ENCODE results near the gene CLTCL1.
"Not testable (repeated sequence)": the region's sequence is repeated elsewhere in the genome, so short reads cannot be mapped to it uniquely, and the experiment has no call there.

The CLTCL1 gene

DNA sequence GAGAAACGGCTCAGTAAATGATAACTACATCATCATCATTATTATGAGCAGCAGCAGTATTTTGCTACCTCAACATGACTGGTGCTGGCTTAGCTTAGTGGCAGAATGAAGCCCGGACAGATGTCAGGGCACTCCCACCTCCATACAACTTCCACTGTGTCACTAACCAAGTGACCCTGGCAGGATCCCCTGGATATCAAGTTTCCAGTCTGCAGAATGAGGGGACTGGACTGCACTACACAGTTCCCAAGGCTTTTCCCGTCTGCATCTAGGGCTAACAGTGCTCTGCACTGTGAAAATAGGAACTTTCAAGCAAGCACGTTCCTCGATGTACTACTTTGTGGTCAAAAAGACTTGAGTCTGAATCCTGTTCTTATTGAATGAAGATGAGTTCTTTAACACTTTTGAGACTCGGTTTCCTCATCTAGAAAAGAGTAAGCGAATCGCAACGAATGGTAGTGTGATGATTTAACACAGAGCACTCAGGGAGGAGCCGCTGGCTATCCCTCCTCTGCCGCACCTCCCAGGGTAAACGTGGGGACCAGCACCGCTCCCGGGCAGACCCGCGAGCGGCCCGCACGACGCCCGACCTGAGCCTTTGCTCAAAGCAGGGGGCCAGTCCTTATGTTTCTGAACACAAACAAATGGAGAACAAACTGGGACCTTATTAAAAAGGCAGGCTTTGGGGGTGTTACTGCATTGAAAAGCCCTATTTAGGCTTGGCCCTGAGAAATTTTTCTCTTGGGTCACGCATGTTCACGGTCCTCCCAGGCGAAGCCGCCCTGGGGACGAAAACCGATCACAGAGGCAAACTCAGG lies 910 bp downstream of the CLTCL1 start:
- peak in 1 of 3 experiments; percentile 3 for DNase-seq (ENCODE audit: low read depth in 3 of 3)

DNA sequence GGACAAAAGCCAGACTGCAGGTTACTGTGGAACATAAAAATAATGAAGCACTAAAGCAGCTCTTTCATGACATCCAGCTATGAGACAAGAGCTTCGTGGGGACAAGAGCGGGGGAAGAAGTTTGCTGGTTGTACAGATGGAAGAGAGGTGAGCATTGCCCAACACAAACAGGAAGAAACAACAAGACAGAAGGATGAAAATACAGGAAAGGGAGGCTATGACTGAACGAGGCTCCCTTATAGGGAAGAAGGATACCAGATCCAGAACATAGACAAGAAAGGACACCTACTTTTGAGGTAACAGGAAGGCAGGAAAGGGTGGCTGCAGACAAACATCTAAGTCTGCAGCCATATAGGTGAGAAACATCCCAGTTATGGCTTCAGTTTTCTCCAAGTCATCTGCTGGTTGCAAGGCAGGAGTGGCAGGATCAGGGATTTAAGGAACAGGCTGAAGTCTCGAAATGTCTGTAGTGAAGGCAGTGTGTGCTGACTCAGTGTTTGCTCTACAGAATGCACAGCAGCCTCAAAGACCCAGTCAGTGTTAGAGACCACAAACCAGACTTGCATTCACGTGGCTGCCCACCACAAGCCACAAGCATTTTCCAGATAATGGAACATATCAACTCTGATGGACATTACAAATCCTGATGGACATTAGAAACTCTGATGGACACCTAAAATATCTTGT lies 1.9 kb downstream of the CLTCL1 start:
- no peak for DNase-seq (ENCODE audit: low read depth in 3 of 3)

DNA sequence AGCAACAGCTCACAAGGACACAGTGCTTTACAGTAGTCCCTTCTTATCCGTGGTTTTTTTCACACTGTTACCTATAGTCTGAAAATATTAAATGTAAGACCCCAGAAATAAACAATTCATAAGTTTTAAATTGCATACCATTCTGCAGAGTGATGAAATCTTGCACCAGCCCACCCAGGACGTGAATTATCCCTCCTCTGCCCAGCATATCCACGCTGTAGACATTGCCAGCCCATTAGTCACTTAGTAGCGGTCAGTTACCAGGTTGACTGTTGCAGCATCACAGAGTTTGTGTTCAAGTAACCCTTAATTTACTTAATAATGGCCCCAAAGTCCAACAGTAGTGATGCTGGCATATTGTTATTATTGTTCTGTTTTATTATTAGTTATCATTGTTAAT lies 3.6 kb downstream of the CLTCL1 start:
- no peak for DNase-seq (ENCODE audit: low read depth in 3 of 3)

DNA sequence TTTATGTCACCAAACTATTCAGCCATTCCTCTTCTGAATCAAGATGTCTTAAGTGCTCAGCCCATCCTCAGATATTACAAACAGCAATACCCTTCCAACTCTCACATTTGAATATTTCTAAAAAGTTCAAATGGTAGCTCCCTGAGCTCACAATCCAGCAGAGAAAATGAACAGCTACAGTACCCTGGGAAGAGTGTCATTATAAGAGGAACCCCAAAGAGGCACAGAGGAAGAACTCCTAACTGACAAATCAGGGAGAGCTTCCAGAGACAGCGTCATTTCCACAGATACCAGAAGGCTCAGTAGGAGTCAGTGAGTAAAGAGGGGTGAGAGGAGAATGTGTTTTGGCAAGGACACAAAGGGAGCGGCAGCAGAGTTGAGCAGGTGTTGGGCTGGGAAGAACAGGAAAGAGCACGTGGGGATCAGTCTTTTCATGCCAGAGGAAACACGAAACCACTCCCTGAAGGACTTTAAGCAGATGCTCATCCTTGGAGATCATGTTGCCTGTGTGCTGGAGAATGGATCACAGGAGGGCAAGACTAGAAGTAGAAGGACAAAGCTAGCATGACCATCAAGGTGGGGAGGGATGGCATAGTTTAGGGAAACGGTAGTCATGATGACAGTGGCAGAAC lies 4.3 kb downstream of the CLTCL1 start:
- no peak for DNase-seq (ENCODE audit: low read depth in 3 of 3)

DNA sequence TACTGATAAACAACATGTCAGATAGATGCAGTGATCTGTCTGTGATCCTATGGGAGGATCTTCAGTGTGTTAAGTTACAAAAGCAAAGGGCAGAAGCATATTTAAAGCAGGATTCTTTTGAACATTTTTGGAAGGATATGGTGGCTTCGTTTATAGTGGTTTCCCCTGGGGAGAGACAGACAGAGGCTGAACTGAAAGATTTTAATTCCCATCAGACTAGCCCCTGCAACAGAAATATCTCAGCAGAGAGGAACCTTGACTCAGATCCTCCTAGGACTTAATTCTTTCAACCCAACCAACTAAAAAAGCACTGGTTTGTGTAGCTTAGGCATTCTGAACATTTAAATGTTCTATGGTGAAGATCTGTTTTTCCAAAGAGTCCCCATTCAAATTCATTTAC lies 5.7 kb downstream of the CLTCL1 start:
- DNase-seq (ENCODE audit: low read depth in 3 of 3), result no peak

DNA sequence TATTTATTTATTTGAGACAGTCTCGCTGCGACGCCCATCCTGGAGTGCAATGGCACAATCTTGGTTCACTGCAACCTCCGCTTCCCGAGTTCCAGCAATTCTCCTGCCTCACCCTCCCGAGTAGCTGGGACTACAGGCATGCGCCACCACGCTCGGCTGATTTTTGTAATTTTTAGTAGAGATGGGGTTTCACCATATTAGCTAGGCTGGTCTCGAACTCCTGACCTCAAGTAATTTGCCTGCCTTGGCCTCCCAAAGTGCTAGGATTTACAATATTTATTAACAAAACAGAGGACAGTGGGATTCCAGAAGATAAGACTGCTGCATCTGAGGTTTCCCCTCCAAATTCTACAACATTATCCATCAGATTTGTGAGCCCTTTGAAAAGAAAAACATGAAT lies 12.4 kb downstream of the CLTCL1 start:
- not testable (repeated sequence) for DNase-seq (ENCODE audit: low read depth in 3 of 3)

DNA sequence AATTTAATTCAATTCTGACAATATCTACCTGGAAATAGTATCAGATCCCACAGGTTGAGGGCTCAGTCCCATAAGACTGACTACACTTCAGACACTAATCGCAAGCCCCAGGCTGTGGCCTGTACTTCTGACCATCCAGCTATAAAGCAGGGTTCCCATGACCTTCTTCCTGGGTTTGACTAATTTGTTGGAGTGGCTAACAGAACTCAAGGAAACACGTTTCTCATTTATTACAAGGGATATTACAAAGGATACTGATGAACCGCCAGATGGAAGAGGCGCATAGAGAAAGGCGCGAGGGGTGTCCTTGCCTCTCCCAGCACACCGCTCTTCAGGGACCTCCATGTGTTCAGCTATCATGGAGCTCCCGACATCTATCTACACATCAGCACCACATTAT lies 13.7 kb downstream of the CLTCL1 start:
- DNase-seq (ENCODE audit: low read depth in 3 of 3), result no peak

DNA sequence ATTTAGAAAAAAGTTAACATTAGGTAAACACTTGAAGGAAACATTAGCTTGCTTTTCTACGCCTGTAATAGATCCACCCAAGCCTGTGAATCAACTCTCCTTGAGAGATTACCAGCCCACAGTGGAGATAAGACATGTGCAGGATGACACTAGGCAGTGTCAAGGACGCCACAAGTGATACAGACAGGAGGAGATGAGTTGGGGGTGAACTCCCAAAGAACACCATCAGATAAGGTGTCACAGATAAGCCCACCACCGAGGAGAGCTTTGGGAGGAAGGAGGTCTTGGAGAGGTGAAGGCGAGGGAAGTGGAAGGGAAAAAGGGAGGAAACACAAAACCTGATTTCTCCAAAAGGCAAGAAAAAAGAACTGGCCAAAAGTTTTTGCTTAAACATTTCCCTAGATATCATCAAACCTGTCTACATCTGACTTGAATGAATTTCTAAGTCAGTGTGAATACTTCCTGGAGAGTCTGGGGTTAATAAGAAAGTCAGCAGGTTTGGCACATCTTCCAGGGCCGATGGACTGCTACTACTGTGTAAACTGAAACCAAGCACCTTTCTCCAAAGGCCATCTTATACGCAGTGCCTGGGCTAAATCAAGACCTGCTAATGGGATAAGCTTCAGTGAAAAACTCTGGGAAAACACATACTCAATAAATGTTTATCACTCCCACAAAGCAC lies 15.5 kb downstream of the CLTCL1 start:
- DNase-seq (ENCODE audit: low read depth in 3 of 3), result no peak

DNA sequence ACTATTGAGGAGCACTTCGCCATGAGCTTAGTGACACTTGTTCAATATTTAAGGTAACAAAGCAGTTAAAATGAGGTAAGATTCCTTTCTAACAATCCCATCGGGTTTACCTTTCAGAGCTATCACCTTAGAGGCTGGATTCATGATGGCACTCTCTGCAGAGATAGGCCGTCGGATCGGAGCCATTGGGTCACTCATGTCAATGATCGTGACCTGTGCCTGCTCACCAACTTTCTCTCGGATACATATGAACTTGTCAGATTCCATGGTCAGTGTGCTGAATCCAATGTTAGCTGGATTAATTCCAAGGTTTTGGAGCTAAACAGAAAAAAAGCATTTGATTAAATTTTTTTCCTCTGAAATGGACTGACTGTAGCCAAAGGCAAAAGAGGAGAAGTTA lies 16.0 kb downstream of the CLTCL1 start:
- no peak for DNase-seq (ENCODE audit: low read depth in 3 of 3)

DNA sequence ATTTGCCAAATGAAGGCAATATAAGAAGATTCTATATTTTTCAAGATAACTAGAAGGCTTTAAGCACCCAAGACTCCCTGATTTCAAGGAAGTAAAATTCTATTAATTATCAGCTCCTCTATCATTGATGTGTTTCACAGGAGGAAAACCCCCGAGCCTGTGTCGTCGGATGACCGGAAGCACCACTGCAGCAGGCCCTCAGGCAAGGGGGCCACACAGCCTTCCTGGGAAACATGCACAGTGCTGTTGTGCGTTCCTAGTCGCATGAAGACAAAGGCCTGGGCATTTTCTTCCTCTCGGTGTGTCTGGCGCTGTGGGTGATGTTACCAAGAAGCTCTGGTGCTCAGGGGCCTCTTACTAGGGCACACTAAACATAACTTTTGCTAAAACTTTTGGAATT lies 16.4 kb downstream of the CLTCL1 start:
- DNase-seq (ENCODE audit: low read depth in 3 of 3), result no peak

DNA sequence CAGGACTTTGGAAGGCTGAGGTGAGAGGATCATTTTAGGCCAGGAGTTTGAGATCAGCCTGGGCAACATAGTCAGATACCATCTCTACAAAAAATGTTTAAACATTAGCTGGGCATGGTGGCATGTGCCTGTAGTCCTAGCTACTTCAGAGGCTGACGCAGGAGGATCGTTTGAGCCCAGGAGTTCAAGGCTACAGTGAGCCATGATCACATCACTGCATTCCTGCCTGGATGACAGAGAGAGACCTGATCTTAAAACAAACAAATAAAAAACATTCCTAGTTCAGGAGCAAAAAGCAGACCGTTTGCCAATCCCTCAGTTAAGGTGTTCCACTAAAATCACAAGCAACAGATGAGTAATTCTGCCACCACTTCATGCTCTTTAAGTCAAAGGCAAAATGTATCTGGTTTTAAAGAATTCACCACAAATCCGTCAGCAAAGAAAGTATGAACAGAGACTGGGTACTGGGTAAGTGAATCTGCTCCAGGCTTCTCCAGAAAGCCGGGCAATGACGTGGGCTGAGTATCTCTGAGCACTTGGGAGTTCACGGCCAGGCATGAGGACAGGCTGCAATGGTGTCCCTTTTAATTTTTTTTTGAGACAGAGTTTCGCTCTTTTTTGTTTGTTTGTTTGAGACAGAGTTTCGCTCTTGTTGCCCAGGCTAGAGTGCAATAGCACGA lies 19.5 kb downstream of the CLTCL1 start:
- DNase-seq (ENCODE audit: low read depth in 3 of 3), result no peak

DNA sequence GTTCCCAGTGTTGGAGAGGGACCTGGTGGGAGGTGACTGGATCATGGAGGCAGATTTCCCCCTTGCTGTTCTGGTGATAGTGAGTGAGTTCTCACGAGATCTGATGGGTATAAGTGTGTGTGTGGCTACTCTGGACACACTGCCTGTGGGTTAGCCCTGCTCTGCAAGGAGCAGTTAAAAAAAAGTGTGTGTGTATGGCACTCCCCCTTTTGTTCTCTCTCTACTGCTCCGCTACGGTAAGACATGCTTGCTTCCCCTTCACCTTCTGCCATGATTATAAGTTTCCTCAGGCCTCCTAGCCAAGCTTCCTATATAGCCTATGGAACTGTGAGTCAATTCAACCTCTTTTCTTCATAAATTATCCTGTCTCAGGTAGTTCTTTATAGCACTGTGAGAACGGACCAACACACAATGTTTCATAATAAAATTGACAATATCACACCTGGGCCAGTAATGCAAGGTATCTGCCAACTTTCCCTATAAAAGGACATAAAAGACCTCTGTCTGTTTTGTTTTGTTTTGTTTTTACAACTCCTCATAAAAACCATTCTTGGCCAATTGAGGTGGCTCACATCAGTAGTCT lies 20.2 kb downstream of the CLTCL1 start:
- DNase-seq (ENCODE audit: low read depth in 3 of 3), result no peak

DNA sequence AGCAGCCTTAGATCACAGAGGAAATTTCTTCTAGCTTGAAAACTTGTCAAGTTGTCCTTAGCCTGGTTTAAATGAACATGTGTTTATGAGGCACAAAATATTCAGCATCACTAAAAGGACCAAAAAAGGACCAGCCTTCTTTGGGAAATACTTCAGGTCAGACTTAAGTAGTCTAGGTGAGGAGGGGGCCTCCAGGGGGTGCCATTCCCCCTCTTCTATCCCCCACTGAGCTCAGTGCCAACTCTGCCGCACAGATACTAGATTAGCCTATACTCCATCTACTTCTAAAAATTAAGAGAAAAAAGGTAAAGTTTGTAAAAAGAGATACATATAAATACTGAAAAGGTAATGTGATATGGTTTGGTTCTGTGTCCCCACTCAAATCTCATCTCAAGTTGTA lies 20.6 kb downstream of the CLTCL1 start:
- no peak for DNase-seq (ENCODE audit: low read depth in 3 of 3)

DNA sequence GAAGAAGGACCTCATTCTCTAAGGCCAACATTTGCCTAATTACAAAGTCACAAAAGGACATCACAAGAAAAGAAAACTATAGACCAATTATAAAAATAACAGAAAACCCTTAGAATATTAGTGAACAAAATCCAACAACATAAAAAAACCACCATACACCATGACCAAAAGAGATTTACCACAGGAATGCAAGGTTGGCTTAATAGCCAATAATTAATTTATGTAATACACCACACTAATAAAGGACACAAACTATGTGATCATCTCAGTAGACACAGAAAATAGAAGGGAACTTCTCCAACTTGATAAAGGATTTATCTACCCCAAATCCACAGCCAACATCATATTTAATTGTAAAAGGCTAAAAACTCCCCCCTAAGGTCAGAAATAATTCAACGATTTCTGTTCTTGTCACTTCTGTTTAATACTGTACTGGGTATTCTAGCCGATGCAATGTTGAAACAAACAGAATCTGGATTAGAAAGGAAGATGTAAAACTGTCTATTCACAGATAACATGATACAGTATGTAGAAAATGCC lies 24.9 kb downstream of the CLTCL1 start:
- no peak for DNase-seq (ENCODE audit: low read depth in 3 of 3)

DNA sequence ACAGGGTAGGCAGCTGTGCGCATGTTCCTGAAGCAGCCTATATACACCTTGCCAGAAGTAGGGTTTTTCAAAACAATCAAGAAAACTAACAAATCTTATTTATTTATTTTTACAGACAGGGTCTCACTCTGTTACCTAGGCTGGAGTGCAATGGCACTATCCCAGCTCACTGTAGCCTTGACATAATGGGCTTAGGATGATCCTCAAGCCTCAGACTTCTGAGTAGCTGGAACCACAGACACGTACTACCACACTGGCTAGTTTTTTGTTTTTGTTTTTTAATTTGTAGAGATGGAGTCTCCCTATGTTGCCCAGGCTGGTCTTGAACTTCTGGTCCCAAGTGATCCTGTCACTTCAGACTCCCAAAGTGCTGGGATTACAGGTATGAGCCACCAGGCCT lies 25.7 kb downstream of the CLTCL1 start:
- no peak for DNase-seq (ENCODE audit: low read depth in 3 of 3)

DNA sequence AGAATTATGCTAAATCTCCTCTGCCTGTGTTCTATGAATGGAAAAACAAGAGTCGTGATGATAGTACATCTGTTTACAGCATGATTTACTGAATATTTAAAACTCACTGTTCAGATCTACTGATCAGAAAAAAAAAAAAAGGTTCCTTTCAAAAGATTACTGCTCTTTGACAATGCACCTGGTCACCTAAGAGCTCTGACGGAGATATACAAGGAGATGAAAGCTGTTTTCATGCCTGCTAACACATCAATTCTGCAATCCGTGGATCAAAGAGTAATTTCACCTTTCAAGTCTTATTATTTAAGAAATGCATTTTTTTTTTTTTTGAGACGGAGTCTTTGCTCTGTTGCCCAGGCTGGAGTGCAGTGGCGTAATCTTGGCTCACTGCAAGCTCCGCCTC lies 30.7 kb downstream of the CLTCL1 start:
- no peak for DNase-seq (ENCODE audit: low read depth in 3 of 3)

DNA sequence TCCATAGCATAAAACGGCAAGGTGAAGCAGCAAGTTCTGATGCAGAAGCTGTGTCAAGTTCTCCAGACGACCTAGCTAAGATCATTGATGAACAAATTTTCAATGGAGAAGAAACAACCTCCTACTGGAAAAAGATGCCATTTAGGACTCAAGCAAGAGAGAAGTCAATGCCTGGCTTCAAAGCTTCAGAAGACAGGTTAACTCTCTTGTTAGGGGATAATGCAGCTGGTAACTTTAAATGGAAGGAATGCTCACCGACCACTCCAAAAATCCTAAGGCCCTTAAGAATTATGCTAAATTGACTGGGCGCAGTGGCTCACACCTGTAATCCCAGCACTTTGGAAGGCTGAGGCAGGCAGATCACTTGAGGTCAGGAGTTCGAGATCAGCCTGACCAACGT lies 31.3 kb downstream of the CLTCL1 start:
- DNase-seq (ENCODE audit: low read depth in 3 of 3), result no peak

DNA sequence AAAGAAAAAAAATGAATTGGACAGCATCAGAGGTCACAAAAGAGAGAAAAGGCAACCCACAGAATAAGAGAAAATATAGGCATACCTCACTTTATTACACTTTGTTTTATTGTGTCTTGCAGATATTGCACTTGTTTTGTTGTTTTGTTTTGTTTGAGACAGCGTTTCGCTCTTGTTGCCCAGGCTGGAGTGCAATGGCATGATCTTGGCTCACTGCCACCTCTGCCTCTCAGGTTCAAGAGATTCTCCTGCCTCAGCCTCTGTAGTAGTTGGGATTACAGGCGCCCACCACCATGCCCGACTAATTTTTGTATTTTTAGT lies 32.6 kb downstream of the CLTCL1 start:
- DNase-seq (ENCODE audit: low read depth in 3 of 3), result not testable (repeated sequence)

DNA sequence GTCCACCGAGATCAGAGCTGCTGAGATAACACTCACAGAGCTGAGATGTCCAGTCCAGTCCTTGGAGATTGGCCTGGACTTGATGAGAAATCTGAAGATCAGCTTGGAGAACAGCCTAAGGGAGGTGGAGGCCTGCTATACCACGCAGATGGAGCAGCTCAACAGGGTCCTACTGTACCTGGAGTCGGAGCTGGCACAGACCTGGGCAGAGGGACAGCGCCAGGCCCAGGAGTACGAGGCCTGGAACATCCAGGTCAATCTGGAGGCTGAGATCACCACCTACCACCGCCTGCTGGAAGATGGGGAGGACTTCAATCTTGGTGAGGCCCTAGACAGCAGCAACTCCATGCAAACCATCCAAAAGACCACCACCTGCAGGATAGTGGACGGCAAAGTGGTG lies 33.1 kb downstream of the CLTCL1 start:
- no peak for DNase-seq (ENCODE audit: low read depth in 3 of 3)

DNA sequence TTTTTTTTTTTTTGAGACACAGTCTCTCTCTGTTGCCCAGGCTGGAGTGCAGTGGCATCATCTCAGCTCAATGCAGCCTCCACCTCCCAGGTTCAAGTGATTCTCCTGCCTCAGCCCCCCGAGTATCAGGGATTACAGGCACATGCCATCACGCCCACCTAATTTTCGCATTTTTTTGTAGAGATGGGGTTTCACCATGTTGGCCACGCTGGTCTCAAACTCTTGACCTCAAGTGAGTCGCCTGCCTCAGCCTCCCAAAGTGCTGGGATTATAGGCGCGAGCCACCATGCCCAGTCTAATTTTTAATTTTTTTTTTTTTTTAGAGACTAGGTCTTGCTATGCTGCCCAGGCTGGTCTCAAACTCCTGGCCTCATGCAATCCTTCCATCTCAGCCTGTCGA lies 35.2 kb downstream of the CLTCL1 start:
- DNase-seq (ENCODE audit: low read depth in 3 of 3), result not testable (repeated sequence)

DNA sequence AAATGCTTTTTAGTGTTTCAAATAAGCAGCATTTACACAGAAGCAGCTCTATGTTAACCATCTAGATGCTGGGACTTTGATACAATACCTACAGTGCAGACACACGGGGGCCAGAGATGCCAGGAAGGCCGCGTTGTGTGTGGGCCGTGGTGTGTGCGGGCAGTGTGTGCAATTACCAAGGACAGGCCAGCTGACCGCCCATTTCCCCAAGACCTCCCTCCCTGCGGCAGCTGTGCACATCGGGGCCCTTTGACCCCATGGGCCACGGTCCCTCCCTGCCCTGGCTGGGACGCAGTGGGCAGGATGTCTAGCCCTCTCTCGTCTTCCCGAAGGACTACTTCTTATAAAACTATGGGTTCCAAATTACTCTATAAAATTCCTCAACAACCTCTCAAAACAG lies 38.4 kb downstream of the CLTCL1 start:
- no peak for DNase-seq (ENCODE audit: low read depth in 3 of 3)

All from stimulated activated CD4-positive, alpha-beta T cell treated with anti-CD3 and anti-CD28 coated beads, TNF-alpha, amount 100 ng/mL, for 24 hours (primary cell).